Thoracic aorta (tissue), 2 donors: Measurements from ENCODE around the gene RNF152. TPM values are rescaled to one million over a fixed set of nuclear protein-coding genes. Genes with fewer than 3 reads are reported as not detected.

Experiments used
- ATAC-seq: fragments of 150-250 bp; one replicate; pipeline ENCODE4 v1.8.0; 2017; ENCODE audit warnings: low read depth; ENCODE audit not compliant: insufficient number of reproducible peaks, low FRiP score
- DNase-seq: peaks from one replicate; pipeline ENCODE4 v3.0.0-alpha.2; 2020; ENCODE audit warnings: low spot score
- H3K27ac ChIP-seq, 2 donors: fragments of 200-600 bp; sonication (generic); 1 replicate in 1 of 2; 2 replicates in 1 of 2; pipeline ENCODE4 v1.5.1; 2016; ENCODE audit warnings: mild to moderate bottlenecking in 2 of 2, moderate library complexity in 2 of 2
- H3K27me3 ChIP-seq: fragments of 200-600 bp; sonication (generic); replicated peaks from 2 replicates; pipeline ENCODE4 v1.6.0; 2016; ENCODE audit warnings: mild to moderate bottlenecking; ENCODE audit not compliant: insufficient read depth
- H3K36me3 ChIP-seq: fragments of 200-600 bp; sonication (generic); one replicate; pipeline ENCODE4 v1.5.1; 2016
- H3K4me1 ChIP-seq, 2 donors: fragments of 200-600 bp; sonication (generic); 1 replicate in 1 of 2; 2 replicates in 1 of 2; pipeline versions ENCODE4 v1.5.1 to v1.6.0; 2016; ENCODE audit warnings: low read depth in 2 of 2, mild to moderate bottlenecking in 1 of 2; ENCODE audit not compliant: control insufficient read depth in 1 of 2
- H3K4me3 ChIP-seq: fragments of 200-600 bp; sonication (generic); 2 replicates; pipeline ENCODE4 v1.5.1; 2016; ENCODE audit warnings: mild to moderate bottlenecking
- H3K9me3 ChIP-seq: fragments of 200-600 bp; sonication (generic); 2 replicates; pipeline ENCODE4 v1.5.1; 2016
- total RNA-seq, 2 donors: library from RNA; depleted of rRNA; stranded (reverse); fragments of >200 nt; gene quantifications; one replicate each; pipeline versions ENCODE4 v1.1.0 to v1.2.3, GENCODE V29; 2016
- TF ChIP-seq, protein P1 (sequence below): fragments of 200-600 bp; sonication (generic); IDR thresholded peaks from one replicate; pipeline ENCODE4 v1.5.1; 2019; ENCODE audit warnings: antibody characterized with exemption

Gene RNF152
- total RNA-seq, 2 donors from 2014 or later, result 30.5 to 57.7 TPM

DNA sequence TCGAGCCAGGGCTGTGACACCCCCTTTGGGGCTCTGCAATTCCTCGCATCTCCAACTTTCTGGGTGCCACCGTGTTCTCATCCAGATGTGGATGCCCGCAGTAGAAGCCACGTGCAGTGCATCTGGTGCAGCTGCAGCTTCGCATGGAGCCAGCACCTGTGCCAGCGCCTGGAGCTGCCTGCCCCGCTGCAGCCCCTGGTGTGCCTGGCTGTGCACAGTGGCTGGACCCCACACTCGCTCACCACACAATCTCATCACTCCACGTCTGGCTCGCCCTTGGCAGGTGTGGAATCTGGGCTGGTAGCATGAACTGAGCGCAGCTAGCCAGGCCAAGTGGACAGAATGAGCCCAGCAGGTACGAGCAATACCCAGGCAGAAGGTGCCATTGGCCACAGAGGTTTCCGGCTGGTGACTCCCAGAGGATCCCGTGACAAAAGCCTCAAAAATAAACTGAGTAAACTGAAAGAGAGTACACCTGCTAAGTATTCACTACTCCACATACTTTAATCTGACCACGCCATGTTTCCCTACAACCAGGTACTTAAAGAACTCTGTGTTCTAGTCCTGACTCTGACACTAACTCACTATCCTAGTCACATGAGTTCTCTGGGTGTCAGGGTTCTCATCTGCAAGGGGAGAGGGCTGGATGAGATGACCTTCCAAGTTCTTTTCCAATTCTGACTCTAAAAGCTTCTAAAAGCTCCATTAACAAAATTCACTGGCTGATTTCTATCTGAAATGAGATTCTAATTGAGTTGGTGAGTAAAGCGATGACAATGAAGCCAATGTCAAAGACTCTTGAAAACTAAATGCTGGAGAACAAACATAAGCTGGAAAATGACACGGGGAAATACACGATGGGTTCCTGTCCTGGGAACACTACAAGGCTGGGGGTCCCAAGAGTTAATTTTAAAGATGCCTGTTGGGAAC is 37.1 kb downstream of the RNF152 start:
- Histone ChIP-seq H3K36me3 (no peaks in the 10 kb centered on the region), H3K27me3 (no peaks in the 10 kb centered on the region), H3K9me3 (no peaks in the 10 kb centered on the region), H3K4me1 (peaks cover 4 to 46% of the 10 kb centered on the region in 2 donors), H3K27ac (no peak overlapping the region), H3K4me3 (no peak overlapping the region)
- TF ChIP-seq, protein P1, sequence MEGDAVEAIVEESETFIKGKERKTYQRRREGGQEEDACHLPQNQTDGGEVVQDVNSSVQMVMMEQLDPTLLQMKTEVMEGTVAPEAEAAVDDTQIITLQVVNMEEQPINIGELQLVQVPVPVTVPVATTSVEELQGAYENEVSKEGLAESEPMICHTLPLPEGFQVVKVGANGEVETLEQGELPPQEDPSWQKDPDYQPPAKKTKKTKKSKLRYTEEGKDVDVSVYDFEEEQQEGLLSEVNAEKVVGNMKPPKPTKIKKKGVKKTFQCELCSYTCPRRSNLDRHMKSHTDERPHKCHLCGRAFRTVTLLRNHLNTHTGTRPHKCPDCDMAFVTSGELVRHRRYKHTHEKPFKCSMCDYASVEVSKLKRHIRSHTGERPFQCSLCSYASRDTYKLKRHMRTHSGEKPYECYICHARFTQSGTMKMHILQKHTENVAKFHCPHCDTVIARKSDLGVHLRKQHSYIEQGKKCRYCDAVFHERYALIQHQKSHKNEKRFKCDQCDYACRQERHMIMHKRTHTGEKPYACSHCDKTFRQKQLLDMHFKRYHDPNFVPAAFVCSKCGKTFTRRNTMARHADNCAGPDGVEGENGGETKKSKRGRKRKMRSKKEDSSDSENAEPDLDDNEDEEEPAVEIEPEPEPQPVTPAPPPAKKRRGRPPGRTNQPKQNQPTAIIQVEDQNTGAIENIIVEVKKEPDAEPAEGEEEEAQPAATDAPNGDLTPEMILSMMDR, result no peak
- no peak for DNase-seq
- no peak for ATAC-seq

DNA sequence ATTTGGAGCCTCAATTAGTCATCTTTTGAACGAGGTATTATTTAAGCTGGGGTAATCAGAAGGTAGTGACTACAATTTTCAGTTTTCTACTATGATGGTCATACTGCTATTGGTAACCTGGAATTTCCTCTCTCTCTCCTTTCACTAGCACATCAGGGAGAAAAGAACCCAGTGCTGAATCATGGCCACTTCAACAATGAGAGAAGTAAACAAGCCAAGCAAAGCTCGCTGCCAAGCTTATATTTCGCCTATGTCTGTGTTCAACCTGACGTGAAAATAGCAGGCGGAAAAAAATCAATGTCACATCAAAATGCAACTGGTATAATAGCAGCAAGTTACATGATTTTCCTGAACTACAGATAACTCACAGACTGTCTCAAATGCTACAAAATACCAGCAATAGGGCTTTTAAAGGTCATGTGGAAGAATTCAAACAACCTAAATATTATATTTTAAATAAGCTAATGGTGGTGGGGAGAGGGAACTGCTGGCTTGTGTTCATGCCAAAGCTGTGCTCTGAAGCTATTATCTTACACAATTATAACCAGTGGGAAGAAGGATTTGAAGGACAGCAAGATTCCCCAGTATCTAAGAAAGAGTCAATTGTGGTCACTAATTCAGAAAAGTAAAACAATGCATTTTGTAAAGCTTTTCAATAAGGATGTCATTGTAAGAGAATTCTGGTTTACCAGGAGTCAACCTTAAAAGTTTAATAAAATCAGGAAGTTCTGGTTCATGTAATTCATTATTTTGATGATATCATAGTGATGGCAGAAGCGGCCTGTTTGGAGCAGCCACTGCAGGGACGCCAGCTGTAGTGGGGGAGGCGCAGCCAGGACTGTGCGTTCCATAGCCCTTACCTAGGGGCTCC is 38.0 kb downstream of the RNF152 start:
- Histone ChIP-seq H3K4me3 (no peak overlapping the region), H3K27ac (no peak overlapping the region), H3K27me3 (no peaks in the 10 kb centered on the region), H3K36me3 (no peaks in the 10 kb centered on the region), H3K4me1 (peaks cover 4 to 55% of the 10 kb centered on the region in 2 donors), H3K9me3 (no peaks in the 10 kb centered on the region)
- DNase-seq, result no peak
- ATAC-seq, result no peak
- TF ChIP-seq, protein P1, result no peak

DNA sequence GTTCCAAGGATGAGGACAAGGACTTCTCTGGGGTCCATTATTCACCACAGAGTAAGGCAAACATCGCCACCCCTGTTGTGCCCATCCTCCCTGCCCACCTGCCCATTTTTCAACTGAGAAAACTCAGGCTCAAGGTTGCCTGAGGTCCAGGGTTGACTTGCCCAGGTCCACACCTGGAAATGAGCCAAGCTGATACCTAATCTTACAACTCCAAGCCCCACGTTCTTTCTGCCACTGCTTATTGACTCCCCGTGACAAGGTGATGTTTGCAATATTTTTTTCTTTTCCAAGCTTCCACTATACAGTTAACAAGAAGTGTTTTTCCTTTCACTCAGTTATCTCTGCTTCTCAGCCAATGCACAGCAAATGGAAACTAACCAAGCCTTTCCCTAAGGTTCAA is 39.0 kb downstream of the RNF152 start:
- H3K4me3 ChIP-seq, result no peak overlapping the region
- no peak for DNase-seq
- peaks cover 4 to 65% of the 10 kb centered on the region in 2 donors for H3K4me1 ChIP-seq
- ATAC-seq, result no peak
- H3K36me3 ChIP-seq, result no peaks in the 10 kb centered on the region
- no peak overlapping the region for H3K27ac ChIP-seq
- TF ChIP-seq, protein P1, result no peak
- no peaks in the 10 kb centered on the region for H3K27me3 ChIP-seq
- no peaks in the 10 kb centered on the region for H3K9me3 ChIP-seq

DNA sequence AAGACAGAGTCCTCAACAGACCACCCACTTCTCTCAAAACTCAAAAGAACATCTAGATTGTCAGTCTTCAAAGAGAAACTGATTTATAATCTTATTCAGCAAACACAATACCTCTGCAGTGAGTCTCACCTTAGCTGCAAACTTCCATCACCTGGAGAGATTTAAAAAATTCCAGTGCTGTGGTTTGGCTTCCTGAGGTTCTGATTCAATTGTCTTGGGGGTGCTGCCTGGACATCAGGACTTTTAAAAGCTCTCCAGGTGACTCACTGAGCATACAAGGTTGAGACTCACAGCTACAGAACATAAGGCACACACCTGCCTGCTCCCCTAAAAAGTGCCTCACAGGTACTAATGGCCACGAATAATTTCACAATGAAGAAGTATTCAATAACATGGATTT is 40.3 kb downstream of the RNF152 start:
- Histone ChIP-seq H3K27ac (peak overlapping the region in 1 of 2 donors; percentile 39), H3K9me3 (no peaks in the 10 kb centered on the region), H3K4me3 (no peak overlapping the region), H3K27me3 (no peaks in the 10 kb centered on the region), H3K36me3 (no peaks in the 10 kb centered on the region), H3K4me1 (peaks cover 4 to 65% of the 10 kb centered on the region in 2 donors)
- DNase-seq (no peak), ATAC-seq (no peak)
- TF ChIP-seq, protein P1, result no peak

DNA sequence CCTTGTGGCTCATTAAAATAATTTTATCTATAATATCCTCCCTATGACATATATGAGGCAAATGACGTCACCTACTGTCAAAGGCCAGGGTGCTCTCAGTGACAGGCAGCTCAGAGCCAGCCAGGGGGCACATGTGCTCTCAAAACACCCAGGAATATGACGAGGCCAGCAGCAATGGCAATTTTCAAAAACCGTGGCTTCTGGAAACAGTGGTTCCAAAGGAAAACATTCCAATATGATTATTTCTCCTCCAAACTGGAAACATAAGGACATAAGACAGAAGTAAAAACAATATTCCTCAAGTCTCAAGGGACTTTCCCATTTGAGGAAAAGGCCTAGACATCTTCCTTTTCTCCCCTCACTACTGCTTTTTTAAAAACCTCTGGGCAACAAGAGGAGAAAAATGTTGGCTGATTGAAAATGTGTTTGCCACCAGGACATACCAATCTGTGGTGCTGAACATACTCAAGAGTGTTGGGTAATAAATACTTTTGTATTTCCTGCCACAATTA is 40.8 kb downstream of the RNF152 start:
- H3K36me3 ChIP-seq, result no peaks in the 10 kb centered on the region
- TF ChIP-seq, protein P1, result no peak
- H3K27ac ChIP-seq, result peak overlapping the region in 1 of 2 donors; percentile 39
- no peak overlapping the region for H3K4me3 ChIP-seq
- H3K27me3 ChIP-seq, result no peaks in the 10 kb centered on the region
- H3K9me3 ChIP-seq, result no peaks in the 10 kb centered on the region
- DNase-seq (no peak), ATAC-seq (no peak)
- peaks cover 4 to 65% of the 10 kb centered on the region in 2 donors for H3K4me1 ChIP-seq
